Testis (tissue), 3 donors: ENCODE measurements around the gene DPP6. TPM values are rescaled to one million over a fixed set of nuclear protein-coding genes. Genes with fewer than 3 reads are reported as not detected.
"Not testable (repeated sequence)": the region's sequence is repeated elsewhere in the genome, so short reads cannot be mapped to it uniquely, and the experiment has no call there.

Experiments
- DNase-seq: peaks from one replicate; pipeline ENCODE4 v3.0.0-alpha.2; 2019
- H3K27ac ChIP-seq, 2 donors: fragments of 200-600 bp; sonication (generic); one replicate each; pipeline ENCODE4 v1.5.1; 2019
- H3K27me3 ChIP-seq: fragments of 200-600 bp; sonication (generic); one replicate; pipeline ENCODE4 v1.5.1; 2019
- H3K36me3 ChIP-seq: fragments of 200-600 bp; sonication (generic); one replicate; pipeline ENCODE4 v1.5.1; 2017; ENCODE audit warnings: low read depth; ENCODE audit errors: missing control alignments
- H3K4me1 ChIP-seq: fragments of 200-600 bp; sonication (generic); one replicate; pipeline ENCODE4 v1.5.1; 2019
- H3K4me3 ChIP-seq, 2 donors: fragments of 200-600 bp; sonication (generic); one replicate each; pipeline ENCODE4 v1.5.1; 2017 to 2019
- H3K9me3 ChIP-seq: fragments of 200-600 bp; sonication (generic); one replicate; pipeline ENCODE4 v1.5.1; 2017
- POLR2A ChIP-seq: fragments of 450-650 bp; IDR thresholded peaks from one replicate; pipeline ENCODE4 v1.6.1; 2017; ENCODE audit warnings: antibody characterized with exemption, mild to moderate bottlenecking, moderate library complexity
- WGBS, 2 donors: methylation state at CpG; one replicate each; pipeline ENCODE4 v1.1.5; 2018; 5-methylcytosine and 5-hydroxymethylcytosine counted together
- intact Hi-C: fragments of 100-400 bp; cut with DNase I; formaldehyde crosslinking; loops from one replicate; pipeline ENCODE4 v1.15.1; 2023; ENCODE audit warnings: low total_unique reads
- polyA plus RNA-seq: library from polyadenylated mRNA; stranded (reverse); fragments of 350-450 nt; fragmentation: Illumina TruSeq; extraction: RNeasy Lipid Tissue Mini Kit (QIAGEN cat#74804); gene quantifications from one replicate; pipeline ENCODE4 v1.2.3, GENCODE V29; 2014; ENCODE audit warnings: low read depth, low replicate concordance; ENCODE audit not compliant: insufficient read depth
- total RNA-seq, 2 donors: library from RNA; depleted of rRNA; stranded (reverse); fragments of >200 nt; gene quantifications; one replicate each; pipeline ENCODE4 v1.2.3, GENCODE V29; 2016
- TF ChIP-seq, protein P1 (sequence below), 3 experiments: fragments of 450-650 bp in 2 of 3; fragments of 200-600 bp in 1 of 3; sonication (generic) in 1 of 3; IDR thresholded peaks; one replicate each; pipeline ENCODE4 v1.5.1; 2016 to 2019; ENCODE audit warnings: antibody characterized with exemption in 3 of 3, mild to moderate bottlenecking in 2 of 3, moderate library complexity in 1 of 3

The DPP6 gene
- total and polyA plus RNA-seq, 3 donors from 2014 or later, result 26.0 to 78.3 (median 52.8) TPM

DNA sequence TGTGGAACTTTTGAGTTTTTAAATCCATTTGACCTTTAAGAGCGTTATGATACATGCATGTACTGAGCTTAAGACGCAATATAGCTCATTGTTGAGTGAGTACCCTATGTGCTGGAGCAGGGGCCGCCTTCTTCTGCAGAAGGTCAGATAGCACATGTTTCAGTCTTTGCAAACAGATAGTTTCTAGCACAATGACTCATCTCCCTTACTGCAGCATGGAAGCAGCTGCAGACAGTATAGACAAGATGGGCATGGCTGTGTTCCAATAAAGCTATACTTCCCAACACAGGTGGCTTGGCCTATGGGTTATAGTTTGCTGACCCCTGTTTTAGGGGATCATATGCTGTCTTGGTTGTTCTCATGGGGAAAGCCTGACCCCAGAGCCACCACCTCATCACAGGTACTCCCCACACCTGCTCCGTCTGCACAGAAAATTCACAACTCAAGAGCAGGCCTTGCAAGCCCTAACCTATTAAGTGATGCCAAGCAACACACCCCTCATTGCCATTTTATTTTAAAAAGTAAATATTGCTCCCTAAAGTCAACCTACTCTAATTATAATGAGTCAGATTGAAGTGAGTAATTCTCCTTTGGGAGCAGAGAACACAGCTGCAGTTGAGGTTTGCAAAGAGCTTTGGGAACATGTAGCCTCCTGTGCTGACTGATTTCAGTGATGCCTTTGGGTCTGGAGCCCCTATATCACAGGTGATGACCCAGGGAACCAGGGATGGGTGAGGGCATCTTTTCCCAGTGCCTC is 620.6 kb downstream of the DPP6 start:
- H3K4me1 ChIP-seq, result peaks cover 6% of the 10 kb centered on the region
- TF ChIP-seq, protein P1, sequence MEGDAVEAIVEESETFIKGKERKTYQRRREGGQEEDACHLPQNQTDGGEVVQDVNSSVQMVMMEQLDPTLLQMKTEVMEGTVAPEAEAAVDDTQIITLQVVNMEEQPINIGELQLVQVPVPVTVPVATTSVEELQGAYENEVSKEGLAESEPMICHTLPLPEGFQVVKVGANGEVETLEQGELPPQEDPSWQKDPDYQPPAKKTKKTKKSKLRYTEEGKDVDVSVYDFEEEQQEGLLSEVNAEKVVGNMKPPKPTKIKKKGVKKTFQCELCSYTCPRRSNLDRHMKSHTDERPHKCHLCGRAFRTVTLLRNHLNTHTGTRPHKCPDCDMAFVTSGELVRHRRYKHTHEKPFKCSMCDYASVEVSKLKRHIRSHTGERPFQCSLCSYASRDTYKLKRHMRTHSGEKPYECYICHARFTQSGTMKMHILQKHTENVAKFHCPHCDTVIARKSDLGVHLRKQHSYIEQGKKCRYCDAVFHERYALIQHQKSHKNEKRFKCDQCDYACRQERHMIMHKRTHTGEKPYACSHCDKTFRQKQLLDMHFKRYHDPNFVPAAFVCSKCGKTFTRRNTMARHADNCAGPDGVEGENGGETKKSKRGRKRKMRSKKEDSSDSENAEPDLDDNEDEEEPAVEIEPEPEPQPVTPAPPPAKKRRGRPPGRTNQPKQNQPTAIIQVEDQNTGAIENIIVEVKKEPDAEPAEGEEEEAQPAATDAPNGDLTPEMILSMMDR (IDR thresholded peaks at IDR 0.05), result no peak
- no peak for TF ChIP-seq POLR2A
- no peak overlapping the region for H3K27ac ChIP-seq
- no peak for DNase-seq
- no peaks in the 10 kb centered on the region for H3K9me3 ChIP-seq
- WGBS, 2 donors, result 61 to 66% methylated on average over 4 of the region's 4 CpGs
- intact Hi-C loops, result no loop called here
- no peak overlapping the region for H3K4me3 ChIP-seq
- H3K27me3 ChIP-seq, result no peaks in the 10 kb centered on the region
- no peaks in the 10 kb centered on the region for H3K36me3 ChIP-seq

DNA sequence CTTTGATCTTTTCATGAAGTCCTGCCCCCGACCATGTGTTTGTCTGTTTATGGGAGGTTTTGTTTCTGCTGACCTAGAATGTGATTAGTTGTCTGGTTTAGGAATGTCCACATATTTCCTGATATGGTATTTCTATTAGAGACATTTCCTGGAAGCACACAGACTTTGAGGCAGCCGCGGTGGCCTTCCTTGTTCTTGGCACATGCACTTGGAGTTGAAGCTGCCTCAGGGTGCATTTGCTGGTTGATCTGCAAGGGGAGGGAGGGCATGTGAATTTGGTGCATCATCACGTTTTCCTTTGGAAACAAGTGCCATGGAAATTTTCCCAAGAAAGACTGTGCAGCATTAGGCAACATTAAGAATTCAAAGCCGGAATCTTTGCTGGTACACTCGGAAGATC is 622.0 kb downstream of the DPP6 start:
- WGBS, 2 donors, result 61 to 62% methylated on average over 6 of the region's 6 CpGs
- H3K9me3 ChIP-seq, result no peaks in the 10 kb centered on the region
- no peak for DNase-seq
- H3K4me3 ChIP-seq, result no peak overlapping the region
- H3K4me1 ChIP-seq, result peaks cover 6% of the 10 kb centered on the region
- no peaks in the 10 kb centered on the region for H3K27me3 ChIP-seq
- TF ChIP-seq POLR2A, result no peak
- TF ChIP-seq, protein P1 (IDR thresholded peaks at IDR 0.05), result no peak
- H3K27ac ChIP-seq, result no peak overlapping the region
- intact Hi-C loops, result no loop called here
- no peaks in the 10 kb centered on the region for H3K36me3 ChIP-seq

DNA sequence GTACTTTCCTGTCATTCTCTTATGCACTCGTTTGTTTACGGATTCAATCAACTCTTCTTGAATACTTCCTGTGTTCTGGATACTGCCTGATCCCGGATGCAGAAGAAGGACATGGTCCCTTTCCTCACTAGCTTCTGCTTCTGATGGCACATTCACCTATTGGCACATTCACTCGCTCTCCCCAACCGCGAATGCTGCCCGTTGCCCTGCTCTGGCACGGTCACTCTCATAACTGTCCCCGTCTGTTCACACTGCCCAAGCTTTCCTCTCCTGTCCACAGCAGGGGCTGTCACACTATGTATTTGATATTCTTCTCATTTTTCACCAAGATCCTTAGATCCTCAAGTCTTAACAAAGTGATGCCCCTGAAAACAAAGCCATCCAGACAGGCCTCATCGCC is 623.4 kb downstream of the DPP6 start:
- H3K9me3 ChIP-seq, result no peaks in the 10 kb centered on the region
- no peak overlapping the region for H3K4me3 ChIP-seq
- DNase-seq, result no peak
- intact Hi-C loops, result no loop called here
- no peaks in the 10 kb centered on the region for H3K27me3 ChIP-seq
- 89 to 93% methylated on average over 10 of the region's 10 CpGs for WGBS, 2 donors
- TF ChIP-seq, protein P1 (IDR thresholded peaks at IDR 0.05), result no peak
- no peak for TF ChIP-seq POLR2A
- no peaks in the 10 kb centered on the region for H3K36me3 ChIP-seq
- H3K4me1 ChIP-seq, result peaks cover 6% of the 10 kb centered on the region
- H3K27ac ChIP-seq, result peak overlapping the region; percentile 45 to 70

DNA sequence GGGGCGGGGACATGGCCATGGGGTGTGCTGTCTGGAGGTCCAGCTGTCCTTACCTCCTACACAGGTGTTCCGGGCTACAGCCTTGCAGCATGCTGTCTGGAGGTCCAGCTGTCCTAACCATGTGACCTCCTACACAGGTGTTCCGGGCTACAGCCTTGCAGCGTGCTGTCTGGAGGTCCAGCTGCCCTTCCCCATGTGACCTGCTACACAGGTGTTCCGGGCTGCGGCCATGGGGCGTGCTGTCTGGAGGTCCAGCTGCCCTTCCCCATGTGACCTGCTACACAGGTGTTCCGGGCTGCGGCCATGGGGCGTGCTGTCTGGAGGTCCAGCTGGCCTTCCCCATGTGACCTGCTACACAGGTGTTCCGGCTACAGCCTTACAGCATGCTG is 623.8 kb downstream of the DPP6 start:
- H3K27me3 ChIP-seq, H3K4me3 ChIP-seq, H3K9me3 ChIP-seq, DNase-seq, H3K4me1 ChIP-seq, intact Hi-C loops, H3K36me3 ChIP-seq: not testable (repeated sequence)
- WGBS, 2 donors, result 67% methylated on average over 1 to 7 of the region's 11 CpGs
- H3K27ac ChIP-seq, result peak overlapping the region; percentile 68 to 70

- WGBS, 2 donors, result 55 to 60% methylated on average over 8 to 10 of the region's 10 CpGs
- TF ChIP-seq, protein P1 (IDR thresholded peaks at IDR 0.05), result no peak
- DNase-seq, result peak; percentile 63
- Histone ChIP-seq H3K4me3 (no peak overlapping the region), H3K27ac (peak overlapping the region; percentile 62 to 68), H3K9me3 (no peaks in the 10 kb centered on the region), H3K4me1 (peaks cover 6% of the 10 kb centered on the region), H3K27me3 (no peaks in the 10 kb centered on the region), H3K36me3 (no peaks in the 10 kb centered on the region)
- intact Hi-C loops, result no loop called here
Observed at GRCh38 chr7:154676422-154677073, 624.4 kb downstream of the DPP6 start.
